Left forelimb (tissue), 1 donor: ENCODE measurements around the gene SLC6A19.

Experiments used
- DNase-seq: peaks from one replicate; pipeline ENCODE4 v3.0.0-alpha.2; 2018; ENCODE audit warnings: low spot score

Gene SLC6A19

GRCh38 chr5:1166370-1166769 lies 35.0 kb upstream of the SLC6A19 start:
- no peak for DNase-seq

GRCh38 chr5:1167361-1167727 lies 34.1 kb upstream of the SLC6A19 start:
- no peak for DNase-seq

DNA sequence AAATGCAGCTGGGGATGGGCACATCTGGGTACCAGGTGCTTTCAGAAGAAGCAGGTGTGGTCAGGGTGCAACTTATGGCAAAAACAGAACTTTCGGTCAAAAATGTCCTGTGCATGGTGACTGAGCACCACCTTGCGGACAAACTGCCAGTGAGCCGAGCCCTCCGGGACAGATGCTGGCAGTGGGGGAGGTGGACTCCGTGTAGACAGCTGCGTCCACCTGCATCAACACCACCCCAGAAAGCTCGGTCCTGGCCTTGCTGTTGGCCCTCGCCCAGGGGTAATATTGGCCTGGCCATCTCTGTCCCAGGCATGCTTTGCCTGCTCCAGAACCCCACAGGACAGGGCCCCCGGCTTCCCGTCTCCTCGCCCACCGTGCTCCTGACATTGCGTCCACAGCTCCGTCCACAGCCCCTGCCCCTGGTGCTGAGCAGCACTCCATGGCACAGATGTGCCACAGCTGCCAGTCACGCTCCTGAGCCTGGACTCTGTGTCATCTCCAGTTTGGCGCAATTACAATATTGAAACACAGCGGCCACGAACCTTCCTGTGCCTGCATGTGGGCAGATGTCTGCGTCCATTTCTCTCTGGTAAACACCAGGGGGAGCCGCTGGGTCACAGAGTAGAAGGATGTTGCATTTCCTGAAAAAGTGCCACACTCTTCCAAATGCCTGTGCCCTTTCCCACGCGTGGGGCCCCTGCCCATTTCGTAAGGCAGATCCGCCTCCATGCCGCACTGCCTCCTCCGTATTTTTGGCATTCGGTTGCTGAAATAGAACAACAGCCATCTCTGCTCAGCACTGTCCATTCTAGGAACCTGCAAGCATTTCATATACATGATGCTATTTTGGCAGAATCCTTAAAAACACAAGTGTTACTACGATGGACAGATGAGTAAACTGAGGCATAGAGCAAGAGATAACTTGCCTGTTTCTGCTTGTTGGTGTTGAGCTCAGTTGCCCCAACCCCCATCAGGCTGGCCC lies 33.4 kb upstream of the SLC6A19 start:
- peak; percentile 81 for DNase-seq

DNA sequence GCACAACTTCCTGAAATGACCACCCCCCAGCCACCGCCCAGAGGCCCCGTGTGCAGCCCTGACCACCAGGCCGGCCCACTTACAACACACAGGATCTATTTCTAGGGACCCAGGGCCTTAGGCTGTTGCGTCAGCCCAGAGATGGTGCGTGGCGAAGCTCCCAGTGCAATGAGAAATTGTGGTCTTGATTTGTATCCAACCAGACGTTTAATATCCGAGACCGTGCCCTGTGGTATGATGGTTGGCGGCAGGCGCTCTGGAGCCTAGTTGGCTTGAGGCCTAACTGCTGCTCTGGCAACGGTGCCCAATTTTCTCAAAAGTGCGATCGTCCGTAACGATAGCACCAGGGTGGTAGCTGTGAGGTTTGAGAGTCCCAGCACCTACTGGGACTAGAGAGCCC lies 32.6 kb upstream of the SLC6A19 start:
- DNase-seq: no peak

GRCh38 chr5:1169211-1170115 lies 31.9 kb upstream of the SLC6A19 start:
- DNase-seq: no peak

DNA sequence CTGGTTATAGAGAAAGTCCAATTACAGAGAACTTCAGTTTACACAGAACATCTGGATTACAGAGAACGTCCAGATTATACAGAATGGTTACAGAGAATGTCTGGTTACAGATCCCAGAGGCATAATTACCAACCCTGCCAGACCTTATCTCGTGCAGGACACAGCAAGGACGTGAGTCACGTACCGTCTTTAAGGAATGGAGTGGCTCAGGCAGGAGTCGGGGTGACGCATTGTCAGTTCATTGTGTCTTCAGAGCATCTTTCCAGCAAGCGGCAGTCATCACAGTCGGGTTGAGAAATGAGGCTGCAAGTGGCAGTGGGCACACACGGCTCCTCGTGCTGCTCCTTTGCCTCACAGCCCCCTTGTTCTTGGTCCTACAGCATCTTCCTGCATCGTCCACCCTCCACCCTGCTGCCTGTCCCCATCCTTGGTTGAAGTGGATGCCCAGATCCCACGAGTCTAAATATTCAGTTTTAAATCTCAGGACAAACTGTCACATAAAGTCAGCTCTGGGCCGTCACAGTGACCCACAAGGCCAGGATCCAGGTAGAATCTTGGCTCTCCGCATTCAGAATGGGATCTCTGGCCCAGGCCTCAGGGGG lies 30.0 kb upstream of the SLC6A19 start:
- DNase-seq: no peak

DNA sequence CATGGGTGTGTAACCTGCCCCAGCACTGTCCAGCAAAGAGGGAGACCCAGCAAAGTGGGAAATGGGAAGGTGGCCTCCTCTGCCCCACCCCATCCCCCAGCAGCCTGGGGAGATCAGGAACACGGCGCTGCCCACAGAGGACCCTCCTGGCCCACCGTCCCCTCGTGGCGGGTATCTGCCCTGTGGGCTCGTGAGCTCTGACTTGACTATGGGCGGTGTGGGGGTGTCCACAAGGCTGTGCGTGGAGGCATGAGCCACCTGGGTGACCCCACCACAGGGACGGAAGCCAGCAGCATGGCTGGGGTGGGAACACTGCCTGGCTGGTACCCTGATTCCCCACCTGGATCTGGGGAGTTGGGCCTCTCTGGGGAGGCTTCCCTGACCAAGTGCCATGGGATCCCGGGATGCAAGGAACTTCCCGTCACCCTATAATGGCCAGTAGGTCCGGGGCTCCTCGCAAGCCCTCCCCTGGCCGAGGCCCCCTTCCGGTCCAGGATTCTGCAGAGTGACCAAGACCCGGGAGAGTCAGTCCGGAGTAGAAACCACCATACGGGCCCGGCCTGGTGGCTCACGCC lies 29.3 kb upstream of the SLC6A19 start:
- no peak for DNase-seq

DNA sequence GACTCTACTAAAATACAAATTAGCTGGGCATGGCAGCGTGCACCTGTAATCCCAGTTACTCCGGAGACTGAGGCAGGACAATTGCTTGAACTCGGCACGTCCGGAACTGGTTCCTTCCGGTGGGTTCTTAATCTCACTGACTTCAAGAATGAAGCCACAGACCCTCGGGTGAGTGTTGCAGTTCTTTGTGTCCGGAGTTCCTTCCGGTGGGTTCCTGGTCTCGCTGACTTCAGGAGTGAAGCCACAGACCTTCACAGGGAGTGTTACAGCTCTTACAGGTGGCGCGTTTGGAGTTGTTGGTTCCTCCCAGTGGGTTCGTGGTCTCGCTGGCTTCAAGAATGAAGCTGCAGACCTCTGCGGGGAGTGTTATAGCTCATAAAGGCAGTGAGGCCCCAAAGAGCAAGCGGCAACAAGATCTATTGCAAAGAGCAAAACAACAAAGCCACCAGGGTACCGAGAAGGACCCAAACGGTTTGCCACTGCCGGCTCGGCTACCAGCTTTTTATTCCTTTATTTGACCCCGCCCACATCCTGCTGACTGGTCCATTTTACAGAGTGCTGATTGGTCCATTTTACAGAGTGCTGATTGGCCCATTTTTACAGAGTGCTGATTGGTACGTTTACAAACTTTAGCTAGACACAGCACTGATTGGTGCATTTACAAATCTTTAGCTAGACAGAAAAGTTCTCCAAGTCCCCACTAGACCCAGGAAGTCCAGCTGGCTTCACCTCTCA lies 28.6 kb upstream of the SLC6A19 start:
- no peak for DNase-seq

- DNase-seq: no peak
Measured at GRCh38 chr5:1173485-1174070, 27.8 kb upstream of the SLC6A19 start.

- no peak for DNase-seq
Measured at GRCh38 chr5:1174122-1174936, 27.1 kb upstream of the SLC6A19 start.

- DNase-seq: no peak
Measured at GRCh38 chr5:1175015-1175414, 26.4 kb upstream of the SLC6A19 start.

DNA sequence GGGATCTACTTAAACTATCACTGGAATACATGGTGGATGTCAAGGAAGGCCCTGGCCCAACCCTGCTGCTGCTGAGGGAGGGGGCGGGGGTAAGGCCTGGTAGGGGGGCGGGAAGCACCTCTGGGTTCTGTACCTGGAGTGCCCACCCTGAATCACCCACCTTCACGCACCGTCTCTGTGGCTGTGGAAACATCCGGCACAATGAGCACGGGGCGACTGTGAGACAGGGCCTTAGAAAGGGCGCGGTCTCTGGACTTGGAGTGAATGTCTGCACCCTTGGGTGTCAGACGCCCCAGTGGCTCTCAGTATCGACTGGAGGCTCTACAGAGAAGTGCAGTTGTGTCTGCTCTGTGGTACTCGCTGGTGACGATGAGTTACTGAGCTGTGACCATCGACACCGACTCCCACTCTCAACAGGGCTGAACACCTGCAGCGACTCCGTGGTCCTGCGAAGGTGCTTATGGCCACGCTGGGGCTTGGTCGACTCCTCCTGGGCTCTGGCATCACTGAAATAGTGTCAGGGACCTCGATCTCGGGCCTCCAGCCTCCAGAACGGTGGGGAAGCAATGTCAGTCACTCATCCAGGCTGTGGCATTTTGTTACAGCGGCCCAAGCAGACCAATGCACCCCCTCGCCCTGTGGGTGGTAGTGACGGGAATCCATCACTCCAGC lies 25.5 kb upstream of the SLC6A19 start:
- DNase-seq: no peak

DNA sequence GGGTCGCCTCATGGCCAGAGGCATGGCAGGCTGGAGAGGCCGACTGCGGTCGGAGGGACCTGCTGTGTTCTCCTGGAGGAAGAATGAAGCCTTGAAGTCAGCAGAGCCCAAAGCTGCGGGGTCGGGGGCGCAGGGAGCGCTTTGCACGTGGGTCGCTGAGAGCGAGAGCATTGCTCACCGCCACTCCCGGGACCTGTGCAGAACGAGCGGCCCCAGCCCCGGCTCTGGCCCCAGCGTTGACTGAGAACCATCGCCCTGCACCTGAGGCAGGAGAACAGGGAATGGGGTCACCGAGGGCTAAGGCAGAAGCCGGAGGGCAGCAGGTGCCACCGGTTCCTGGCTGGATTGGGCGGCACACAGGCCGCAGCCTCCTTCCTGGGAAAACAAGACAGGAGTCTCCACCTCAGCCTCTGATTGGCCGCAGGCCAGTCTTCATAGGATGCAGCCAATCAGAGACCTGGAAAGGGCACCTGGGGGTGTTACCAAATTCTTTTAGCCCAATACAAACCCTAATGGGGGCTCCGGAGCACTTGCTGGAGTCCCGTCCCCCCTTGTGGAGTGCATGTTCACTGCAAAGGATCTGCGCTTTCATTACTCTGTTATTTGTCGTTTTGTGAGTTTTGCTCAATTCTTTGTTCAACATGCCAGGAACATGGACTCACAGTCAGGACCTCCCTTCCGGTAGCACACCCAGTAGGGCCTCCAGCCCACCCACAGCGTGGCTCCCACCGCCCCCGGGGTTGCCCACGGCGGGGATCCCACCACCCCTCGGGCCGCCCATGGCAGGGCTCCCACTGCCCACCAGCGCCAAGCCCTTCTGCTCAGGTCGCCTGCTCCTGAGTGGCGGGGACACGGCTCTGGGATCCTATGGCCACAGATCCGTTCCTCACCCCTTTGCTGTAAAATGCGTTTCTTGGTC lies 24.7 kb upstream of the SLC6A19 start:
- no peak for DNase-seq

DNA sequence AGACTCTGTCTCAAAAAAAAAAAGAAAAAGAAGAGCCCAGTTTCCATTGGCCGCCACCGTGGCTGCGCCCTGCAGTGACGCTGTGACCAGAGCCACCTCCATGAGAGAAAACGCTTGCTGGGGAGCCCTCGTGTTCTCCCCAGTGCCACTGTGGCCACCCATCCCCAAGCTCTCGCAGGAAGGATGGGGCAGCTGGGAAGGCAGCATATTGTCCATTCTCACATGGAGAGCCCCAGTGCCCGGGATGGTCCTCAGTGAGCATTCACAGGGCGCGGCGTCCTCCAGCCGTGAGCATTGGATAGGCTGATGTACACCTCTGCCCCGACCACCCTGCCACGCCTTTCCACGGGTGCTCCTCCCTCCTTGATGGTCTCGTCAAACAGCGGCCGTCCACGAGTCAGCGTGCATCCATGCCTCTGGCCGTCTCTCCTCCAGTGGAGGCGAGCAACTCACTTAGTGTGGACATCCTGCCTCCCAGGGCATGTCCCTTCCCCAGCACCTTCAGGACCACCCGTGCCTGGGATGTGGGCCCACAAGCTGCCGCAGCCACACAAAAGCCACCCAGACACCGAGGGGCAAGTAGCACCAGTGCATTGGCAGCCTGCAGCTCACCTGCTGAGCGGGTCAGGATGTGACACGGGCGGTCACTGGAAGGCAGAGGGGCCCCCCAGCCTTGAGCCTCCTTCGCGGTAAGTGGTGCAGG lies 23.4 kb upstream of the SLC6A19 start:
- DNase-seq: no peak

GRCh38 chr5:1178529-1179382 lies 22.6 kb upstream of the SLC6A19 start:
- DNase-seq: no peak

- no peak for DNase-seq
Measured at GRCh38 chr5:1179383-1179715, 22.0 kb upstream of the SLC6A19 start.

GRCh38 chr5:1180096-1180495 lies 21.3 kb upstream of the SLC6A19 start:
- DNase-seq: no peak
